GM21723 (cell line): Measurements from ENCODE around the gene FHIT.
"Not testable (repeated sequence)": the region's sequence is repeated elsewhere in the genome, so short reads cannot be mapped to it uniquely, and the experiment has no call there.

ENCODE experiments used
- ATAC-seq: cut with Tn5 transposase; IDR thresholded peaks from one replicate; pipeline ENCODE4 v1.9.1; 2021; ENCODE audit warnings: mild to moderate bottlenecking, moderate library complexity; ENCODE audit not compliant: unreplicated experiment

FHIT gene

DNA sequence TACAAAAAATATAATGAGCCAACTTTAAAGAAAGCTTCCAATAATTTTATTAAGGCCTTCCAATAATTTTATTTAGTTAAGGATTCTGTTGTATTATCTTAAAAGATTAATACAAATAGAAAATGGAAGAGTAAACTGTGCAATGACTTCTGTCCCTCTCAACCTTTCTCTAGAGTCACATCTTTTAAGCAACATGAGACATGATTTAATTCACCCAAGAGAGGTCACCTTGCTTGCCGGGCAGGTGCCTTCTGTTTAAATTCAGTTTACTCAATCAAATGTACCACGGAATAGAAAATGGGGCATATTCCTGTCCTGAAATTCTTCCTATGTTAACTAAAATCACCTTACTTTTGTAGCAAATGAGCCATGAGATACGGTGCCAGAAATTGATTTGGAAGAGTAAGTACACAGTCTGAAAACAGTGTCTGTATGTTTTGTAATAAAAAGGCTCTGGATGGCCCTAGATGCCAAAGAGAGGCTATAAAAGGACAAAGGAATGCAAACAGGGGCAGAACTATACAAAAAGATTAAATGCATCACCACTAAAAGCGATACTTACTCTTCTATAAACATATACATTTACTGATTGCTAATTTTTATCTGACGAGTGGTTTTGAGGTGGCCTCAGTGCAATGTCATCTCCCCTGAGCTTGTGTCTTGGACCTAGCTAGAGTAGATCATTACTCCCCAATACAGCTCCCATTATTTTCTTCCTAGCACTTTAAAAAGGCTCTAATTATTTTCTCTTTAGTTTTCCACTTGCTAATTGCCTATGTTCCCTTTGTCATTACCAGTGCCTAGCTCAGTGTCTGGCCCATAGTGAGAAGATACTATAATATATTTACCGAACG, 134.0 kb downstream of the FHIT start:
- no peak for ATAC-seq

DNA sequence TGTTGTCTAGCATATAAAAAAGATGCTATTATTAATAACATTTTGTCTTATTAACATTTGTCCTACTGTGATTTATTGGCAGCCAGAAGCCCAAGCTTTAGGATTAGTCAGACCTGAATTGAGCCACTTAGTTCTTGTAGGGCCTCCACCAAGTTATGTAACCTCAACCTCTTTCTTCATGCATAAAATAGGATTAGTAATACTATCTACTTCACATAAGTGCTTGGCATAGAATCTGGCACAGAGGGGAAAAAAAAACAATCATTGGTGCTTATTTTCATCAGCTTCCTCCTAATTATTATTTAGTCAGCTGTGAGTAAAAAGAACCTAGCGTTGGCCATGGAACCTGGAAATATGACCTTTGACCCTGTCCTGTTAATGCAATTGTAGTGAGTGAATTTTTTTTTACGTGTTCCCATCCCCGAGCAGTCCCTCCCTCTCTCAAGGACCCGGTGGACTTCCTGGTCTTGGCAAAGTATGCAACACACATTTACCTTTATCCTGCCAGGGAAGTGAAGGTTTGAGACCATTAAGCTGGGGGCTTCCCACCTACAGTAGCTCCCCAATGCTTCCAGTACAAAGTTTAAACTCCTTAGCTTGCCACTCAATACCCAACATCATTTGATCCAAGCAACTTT, 136.8 kb downstream of the FHIT start:
- ATAC-seq = no peak

- peak; percentile 65 for ATAC-seq
Observed at GRCh38 chr3:61111825-61112224, 139.4 kb downstream of the FHIT start.

DNA sequence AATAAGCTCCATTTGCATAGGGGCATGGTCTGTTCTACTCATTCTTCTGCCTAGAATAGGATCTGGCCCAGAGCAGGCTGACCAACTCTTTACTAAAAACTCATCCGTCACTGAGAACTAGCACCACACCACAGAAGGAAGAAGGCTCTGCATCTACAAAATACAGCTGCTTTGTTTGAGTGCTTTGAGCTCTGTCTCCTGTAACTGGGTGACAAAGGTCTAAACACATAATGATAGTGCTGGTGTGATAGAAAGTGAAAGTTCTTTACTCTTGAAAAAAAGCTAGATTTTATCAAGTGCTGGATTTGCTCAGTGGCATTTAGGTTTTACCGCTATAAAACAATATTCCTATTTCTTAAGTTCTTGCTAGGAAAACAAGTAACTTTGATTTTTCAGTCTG, 140.7 kb downstream of the FHIT start:
- ATAC-seq = no peak

DNA sequence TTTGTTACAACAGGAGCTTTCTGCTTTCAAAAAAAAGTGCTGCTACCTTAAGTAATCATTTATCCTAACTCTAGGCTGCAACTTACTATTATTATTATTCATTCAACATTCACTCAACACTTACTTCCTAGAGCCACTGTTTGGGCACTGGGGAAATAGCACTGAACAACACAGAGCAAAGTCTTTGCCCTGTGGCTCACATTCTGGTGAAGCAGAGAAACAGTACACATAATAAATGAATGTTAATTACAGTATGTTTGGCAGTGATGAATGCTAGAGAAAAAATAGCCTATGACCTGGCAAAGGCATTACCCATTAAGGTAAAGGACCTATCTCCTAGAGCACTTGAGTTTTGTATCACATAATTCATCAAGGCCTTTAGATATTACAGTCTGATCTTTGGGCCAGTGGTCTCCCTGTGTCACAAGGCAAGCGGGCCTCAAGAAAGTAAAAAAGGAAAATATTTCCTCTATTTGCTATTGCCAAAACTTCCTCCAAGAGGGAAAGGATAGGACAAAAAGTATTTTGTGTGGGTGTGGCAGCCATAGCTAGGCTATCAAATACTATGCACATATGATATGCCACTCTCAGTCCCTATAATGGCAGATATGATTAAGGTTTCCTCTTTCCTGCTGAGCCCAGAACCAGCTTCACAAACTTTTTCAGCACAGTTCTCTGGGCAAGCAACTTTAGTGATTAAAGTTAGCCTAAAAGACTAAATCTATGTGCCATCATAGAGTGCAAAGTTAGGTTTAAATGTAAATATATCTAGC, 142.8 kb downstream of the FHIT start:
- ATAC-seq = no peak

- ATAC-seq = no peak
Observed at GRCh38 chr3:61094608-61095007, 156.6 kb downstream of the FHIT start.

DNA sequence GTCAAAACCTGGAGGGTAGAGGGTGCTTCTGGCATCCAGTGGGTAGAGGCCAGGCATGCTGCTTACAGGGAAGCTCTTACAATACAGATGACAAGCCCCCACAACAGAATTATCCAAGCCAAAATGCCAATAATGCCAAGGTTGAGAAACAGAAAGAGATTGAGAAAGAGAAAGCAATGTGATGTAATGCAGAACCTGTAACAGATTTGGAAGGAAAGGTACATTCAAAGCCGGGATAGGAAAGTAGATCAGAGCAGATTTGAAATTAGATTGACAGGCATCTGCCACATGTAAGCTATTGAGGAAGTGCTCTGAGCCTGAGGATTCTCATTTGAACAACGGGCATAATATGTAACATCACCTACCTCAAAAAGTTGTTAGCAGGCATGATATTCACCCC, 157.9 kb downstream of the FHIT start:
- no peak for ATAC-seq

DNA sequence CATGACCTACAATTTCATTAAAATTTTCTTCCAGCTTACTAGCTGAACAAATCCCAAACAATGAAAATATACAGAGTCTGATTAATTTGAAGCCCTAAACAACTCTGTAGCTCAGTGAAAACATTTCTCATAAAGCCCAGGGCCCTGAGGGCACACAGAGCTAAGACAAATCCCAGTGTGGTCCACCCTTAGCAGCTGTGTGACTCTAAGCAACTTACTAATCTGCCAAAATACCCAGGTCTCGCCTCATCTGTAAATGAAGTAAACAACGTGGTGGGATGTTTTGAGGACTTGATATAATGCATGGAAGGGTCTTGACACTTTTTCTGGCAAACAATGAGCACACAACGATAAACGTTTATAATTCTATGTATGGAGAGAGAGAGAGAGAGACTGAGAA, 158.4 kb downstream of the FHIT start:
- ATAC-seq = no peak

DNA sequence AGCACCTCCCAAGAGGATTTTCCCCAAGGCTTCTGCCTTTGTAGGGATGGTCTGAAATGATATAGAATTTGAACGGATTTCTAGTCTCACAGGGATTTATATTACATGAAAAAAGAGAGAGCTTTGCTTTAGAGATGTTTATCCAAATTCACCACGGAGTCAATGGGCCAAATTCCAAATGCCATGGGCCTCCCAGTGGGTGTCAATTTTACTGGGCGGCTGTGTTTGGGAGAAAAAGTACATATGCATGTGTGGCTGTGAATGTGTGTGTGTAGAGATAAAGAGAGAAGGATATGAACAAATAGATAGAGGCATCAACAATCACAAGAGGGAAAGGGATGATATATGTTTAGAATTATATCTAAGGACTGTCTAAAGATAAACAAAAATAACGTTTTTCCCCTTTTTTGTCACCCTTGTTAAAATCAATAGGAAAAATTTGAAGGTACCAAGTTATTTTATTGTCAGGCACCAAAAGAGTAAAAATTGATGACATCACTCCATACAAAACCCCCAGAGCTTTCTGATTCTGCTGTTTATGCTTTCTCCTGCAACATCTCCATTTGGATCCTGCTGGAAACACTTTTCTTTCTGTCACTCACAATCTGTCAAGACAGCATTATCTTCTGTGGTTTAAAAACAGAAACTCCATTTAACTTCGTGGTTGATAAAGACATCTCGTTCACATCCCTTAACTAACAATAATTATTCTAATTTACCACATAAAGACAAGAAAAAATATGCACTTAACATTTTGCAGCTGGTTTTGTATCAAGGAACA, 160.7 kb downstream of the FHIT start:
- no peak for ATAC-seq

DNA sequence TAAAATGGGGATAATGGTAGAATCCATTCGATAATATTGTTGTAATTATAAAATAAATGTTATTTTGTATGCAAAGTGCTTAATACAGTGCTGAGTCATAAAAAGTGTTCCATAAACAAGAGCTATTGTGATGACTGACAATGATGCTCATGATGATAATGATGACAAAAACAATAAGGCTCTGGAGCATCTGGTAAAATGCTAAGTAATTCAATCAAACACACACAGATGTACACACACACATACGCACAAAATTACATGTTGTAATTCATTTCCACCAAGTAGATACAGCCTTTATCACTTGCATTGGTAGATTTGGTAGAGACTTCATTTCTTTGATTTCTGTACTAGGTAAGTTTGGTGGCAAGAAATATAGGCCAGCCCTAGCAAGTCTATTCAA, 163.8 kb downstream of the FHIT start:
- ATAC-seq = no peak

DNA sequence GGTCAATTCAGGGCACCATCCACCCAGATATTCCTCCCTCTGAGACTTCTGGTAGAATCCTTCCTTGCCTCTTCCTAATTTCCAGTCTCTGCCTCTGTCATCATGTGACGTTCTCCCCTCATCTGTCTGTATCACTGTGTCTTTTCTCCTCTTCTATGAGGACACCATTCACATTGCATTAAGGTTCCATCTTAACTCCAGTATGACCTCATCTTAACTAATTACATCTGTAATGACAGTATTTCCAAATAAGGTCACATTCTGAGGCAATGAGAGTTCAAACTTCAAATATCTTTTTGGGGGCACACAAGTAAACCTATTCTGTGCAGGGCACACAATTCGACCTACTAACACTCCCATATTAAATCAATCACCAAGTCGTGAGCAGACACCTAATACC, 169.7 kb downstream of the FHIT start:
- ATAC-seq = no peak

DNA sequence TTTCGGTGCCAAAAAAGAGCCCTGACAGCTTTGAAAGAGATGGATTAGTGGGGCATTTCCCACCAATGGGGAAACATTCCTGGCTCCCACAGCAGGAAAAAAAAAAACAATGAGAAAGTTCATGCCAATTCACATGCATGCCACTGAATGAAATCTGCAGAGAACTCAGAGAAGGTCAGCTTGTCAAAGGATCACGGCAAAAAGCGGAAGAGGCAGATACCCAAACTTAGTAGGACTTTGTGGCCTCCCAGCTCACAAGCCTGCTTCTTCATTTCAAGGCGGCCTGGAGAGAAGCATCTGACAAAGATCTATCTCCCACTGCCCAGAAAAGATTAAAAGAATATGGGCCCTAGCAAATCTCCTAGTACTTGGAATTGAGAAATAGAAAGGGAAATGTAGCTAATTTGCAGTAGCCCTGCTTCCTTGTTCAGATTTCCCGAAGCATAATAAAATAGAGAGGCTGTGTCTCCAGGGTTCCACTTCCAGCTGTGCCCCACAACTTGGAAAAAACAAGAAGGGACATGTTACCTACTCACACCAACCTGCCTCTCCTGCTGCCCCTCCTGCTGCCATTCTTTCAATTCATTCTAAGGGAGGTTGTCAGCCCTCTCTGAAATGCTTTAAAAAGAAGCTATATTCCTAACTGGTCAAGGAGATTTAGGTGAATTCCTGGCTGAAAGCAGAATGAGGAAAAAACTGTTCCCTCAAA, 170.4 kb downstream of the FHIT start:
- no peak for ATAC-seq

- no peak for ATAC-seq
Observed at GRCh38 chr3:61078048-61078752, 173.1 kb downstream of the FHIT start.

DNA sequence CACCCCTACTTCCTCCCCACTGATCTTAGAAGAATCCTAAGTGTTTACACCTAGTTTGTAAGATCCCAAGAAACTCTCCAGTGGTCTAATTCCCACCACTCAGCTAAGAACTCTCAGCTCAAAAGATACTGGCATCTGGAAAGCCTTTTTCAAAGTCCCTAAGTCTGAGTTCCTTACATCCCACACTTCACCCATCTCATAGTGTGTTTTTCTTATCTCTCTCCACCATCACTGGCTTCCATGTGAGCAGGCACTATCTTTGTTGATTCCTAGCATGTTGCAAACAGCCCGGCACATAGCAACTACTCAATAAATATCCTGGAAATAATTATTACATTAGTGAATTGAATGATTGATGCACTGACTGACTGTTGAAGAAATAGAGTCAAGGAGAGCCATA, 173.7 kb downstream of the FHIT start:
- no peak for ATAC-seq

DNA sequence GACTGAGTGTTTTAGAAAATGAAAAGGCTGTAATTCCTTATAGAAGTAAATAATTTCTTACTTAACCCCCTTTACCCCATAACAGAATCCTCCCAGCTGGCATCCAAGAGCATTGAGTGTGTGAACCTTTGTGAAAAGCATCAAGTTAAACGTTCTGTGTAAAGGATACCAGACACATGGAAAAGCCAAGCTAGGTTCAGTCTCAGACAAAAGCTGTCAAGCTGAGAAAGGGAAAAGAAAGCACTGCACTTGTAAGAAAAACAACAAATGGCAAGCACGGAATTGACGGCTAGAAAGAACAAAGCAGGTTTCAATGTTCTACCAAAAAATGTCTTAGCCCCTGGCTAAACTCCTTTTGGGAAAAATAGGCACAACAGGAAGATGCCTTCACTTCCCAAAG, 176.5 kb downstream of the FHIT start:
- no peak for ATAC-seq

DNA sequence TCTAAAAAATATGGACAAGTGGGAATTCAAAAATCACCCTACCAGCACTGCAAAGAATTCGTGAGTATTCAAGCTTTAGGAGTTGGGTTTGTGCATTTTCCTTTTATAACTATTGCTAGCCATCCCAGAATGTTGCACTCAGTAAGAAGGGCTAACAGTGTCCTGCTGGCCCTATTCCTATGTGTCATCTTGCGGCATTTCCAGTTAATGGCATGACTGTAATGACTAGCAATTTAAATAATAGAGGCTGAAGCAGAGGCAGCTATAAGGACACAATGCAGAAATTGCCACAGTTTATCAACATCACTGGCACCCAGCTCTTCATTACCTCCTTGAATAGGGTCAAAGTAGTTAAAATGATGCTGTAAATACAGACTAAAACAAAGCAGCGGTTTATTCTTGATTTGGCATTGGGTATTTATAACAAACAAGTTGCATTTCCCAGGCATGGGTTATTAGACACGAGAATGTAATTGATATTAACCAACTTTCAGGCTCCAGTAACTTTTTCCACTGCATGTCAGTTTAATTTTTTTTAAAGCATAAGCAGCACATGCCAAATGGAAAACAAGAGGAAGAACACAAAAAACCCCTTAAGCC, 177.6 kb downstream of the FHIT start:
- no peak for ATAC-seq

- no peak for ATAC-seq
Observed at GRCh38 chr3:61068084-61068483, 183.2 kb downstream of the FHIT start.

GRCh38 chr3:61066800-61067199, 184.5 kb downstream of the FHIT start:
- no peak for ATAC-seq

- not testable (repeated sequence) for ATAC-seq
Observed at GRCh38 chr3:61066222-61066621, 185.0 kb downstream of the FHIT start.
